Measurements from ENCODE around the gene PIGN. TPM values are rescaled to one million over a fixed set of nuclear protein-coding genes. Genes with fewer than 3 reads are reported as not detected.

PIGN gene
- total RNA-seq, 1 experiment from 2014 or later, result 29.5 TPM

DNA sequence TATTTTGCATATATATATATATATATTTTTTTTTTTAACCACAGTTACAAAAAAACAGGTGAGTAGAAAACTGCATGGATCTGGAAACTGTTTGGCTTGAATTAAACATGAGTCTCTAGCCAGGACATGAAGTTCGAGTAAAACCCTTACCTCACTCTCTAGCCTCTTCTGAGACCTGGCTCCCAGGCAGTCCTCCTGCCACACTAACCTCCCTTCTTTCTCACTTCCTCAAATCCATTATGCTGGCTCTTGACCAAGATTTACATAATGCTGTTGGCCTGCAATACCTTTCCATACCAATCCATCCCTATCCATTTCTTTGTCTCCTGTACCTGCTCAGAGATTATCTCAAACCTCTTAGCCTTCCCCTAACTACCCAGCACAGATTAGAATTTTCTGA is 34.0 kb downstream of the PIGN start:
- Mint-ChIP-seq H3K27ac (ENCODE audit: low read depth, unreplicated experiment) (no peak overlapping the region), H3K36me3 (ENCODE audit: insufficient read depth, unreplicated experiment) (peaks cover 21% of the 10 kb centered on the region), H3K27me3 (ENCODE audit: insufficient read depth, unreplicated experiment) (no peaks in the 10 kb centered on the region), H3K4me3 (ENCODE audit: unreplicated experiment) (no peak overlapping the region), H3K9me3 (ENCODE audit: unreplicated experiment) (no peaks in the 10 kb centered on the region), H3K4me1 (ENCODE audit: insufficient read depth, unreplicated experiment) (peaks cover 5% of the 10 kb centered on the region)
- BruUV-seq (replicated peaks), result no TSS peak
- intact Hi-C loops (cut with micrococcal nuclease), result no loop called here
- no peak for TF ChIP-seq CTCF (IDR thresholded peaks at IDR 0.05; ENCODE audit: unreplicated experiment)
- POLR2A ChIA-PET, result no interaction called here
- CTCF ChIA-PET, result interaction anchor here (0.9 kb wide), 1 partner anchor 25 kb away, joined by 3 read pairs; no protein-coding TSS in a partner anchor
- no peak for DNase-seq (ENCODE audit: unreplicated experiment)

DNA sequence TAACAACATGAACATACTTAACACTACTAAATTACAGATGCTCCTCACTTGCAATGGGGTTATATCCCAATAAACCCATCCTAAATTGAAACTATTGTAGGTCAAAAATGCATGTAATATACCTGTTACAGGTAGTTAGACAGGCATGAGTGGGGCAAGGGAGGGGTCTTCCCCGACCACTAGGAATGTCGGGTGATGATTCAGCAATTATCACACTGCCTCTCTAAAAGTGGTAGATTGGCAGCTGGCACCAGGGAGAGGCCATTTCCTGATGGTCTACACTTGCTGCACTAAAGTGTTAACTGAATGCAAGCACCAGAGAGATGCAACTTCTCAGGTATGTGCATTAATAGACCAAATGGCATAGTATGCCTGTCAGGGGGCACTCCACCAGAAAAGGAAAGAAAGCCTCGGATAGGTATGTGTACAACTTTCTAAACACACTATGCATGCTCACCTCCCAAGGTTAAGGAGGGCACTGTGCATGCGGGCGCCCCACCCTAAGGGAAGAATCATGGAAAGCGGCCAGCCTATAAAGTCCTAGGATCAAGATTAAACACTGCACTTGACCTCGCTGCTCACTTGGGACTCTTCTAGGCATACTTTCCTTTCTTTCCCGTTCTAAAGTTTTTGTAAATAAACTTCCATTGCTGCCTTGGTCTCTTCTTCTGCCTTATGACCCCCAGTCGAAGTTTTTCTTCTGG is 35.6 kb downstream of the PIGN start:
- Mint-ChIP-seq H3K4me1 (ENCODE audit: insufficient read depth, unreplicated experiment) (peaks cover 5% of the 10 kb centered on the region), H3K27ac (ENCODE audit: low read depth, unreplicated experiment) (no peak overlapping the region), H3K9me3 (ENCODE audit: unreplicated experiment) (no peaks in the 10 kb centered on the region), H3K4me3 (ENCODE audit: unreplicated experiment) (no peak overlapping the region), H3K27me3 (ENCODE audit: insufficient read depth, unreplicated experiment) (no peaks in the 10 kb centered on the region), H3K36me3 (ENCODE audit: insufficient read depth, unreplicated experiment) (peaks cover 19% of the 10 kb centered on the region)
- ChIA-PET POLR2A (no interaction called here), CTCF (no interaction called here)
- intact Hi-C loops (cut with micrococcal nuclease), result no loop called here
- no peak for DNase-seq (ENCODE audit: unreplicated experiment)
- TF ChIP-seq CTCF (IDR thresholded peaks at IDR 0.05; ENCODE audit: unreplicated experiment), result no peak
- no TSS peak for BruUV-seq (replicated peaks)

DNA sequence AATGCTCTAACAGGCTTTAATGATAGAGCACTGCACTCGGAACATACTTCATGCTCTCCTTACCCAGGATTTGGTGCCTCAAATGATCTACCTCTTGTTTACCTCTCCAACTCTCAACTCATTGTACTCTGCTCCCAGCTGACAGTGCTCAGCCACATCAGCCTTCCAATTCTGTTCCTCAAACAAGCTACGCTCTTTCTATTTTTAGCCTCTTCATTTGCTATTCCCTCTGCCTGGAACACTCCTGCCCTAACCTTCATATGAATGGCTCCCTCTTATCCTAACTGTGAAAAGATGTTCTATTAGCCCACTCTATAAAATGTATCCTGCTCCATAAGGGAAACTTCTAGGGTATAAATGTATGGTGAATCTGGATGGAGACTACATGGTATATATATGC is 42.5 kb downstream of the PIGN start:
- ChIA-PET POLR2A (no interaction called here), CTCF (interaction anchor here (0.8 to 1.8 kb wide), 2 partner anchors 12 to 13 kb away, joined by 3 to 13 read pairs; no protein-coding TSS in a partner anchor)
- H3K4me1 Mint-ChIP-seq (ENCODE audit: insufficient read depth, unreplicated experiment), result no peaks in the 10 kb centered on the region

DNA sequence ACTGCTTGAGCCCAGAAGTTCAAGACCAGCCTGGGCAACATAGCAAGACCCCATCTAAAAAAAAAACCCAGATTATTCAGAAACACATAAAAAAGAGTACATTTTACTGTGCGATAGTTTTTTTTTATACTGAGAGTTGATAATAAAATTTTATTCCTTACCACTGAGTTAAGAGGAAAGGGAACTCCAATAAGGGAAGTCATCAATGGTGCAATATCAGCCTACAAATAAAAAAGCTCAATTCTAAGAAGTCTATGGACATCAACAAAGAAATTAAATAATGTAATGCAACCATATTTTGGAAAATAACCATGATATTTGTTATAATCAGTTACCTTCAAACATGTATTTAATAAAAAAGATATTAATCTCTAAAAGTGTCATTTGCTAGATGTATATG is 46.6 kb downstream of the PIGN start:
- Mint-ChIP-seq H3K27me3 (ENCODE audit: insufficient read depth, unreplicated experiment) (no peaks in the 10 kb centered on the region), H3K9me3 (ENCODE audit: unreplicated experiment) (no peaks in the 10 kb centered on the region), H3K36me3 (ENCODE audit: insufficient read depth, unreplicated experiment) (peaks cover 7% of the 10 kb centered on the region), H3K4me1 (ENCODE audit: insufficient read depth, unreplicated experiment) (no peaks in the 10 kb centered on the region), H3K27ac (ENCODE audit: low read depth, unreplicated experiment) (no peak overlapping the region), H3K4me3 (ENCODE audit: unreplicated experiment) (no peak overlapping the region)
- intact Hi-C loops (cut with micrococcal nuclease), result no loop called here
- DNase-seq (ENCODE audit: unreplicated experiment), result no peak
- CTCF ChIA-PET, result interaction anchor here (0.9 to 1.0 kb wide), 2 partner anchors 239 to 638 kb away, joined by 3 to 4 read pairs; no protein-coding TSS in a partner anchor
- no peak for TF ChIP-seq CTCF (IDR thresholded peaks at IDR 0.05; ENCODE audit: unreplicated experiment)
- POLR2A ChIA-PET, result interaction anchor here (0.7 kb wide), 1 partner anchor 9 kb away, joined by 3 read pairs; no protein-coding TSS in a partner anchor
- BruUV-seq (replicated peaks), result no TSS peak

More for the DNA sequence above, 42.5 kb downstream of the PIGN start:
- H3K36me3 Mint-ChIP-seq (ENCODE audit: insufficient read depth, unreplicated experiment), result no peaks in the 10 kb centered on the region
- H3K27me3 Mint-ChIP-seq (ENCODE audit: insufficient read depth, unreplicated experiment), result no peaks in the 10 kb centered on the region
- no peaks in the 10 kb centered on the region for H3K9me3 Mint-ChIP-seq (ENCODE audit: unreplicated experiment)
- TF ChIP-seq CTCF (IDR thresholded peaks at IDR 0.05; ENCODE audit: unreplicated experiment), result no peak
- BruUV-seq (replicated peaks), result no TSS peak
- H3K27ac Mint-ChIP-seq (ENCODE audit: low read depth, unreplicated experiment), result no peak overlapping the region
- no peak overlapping the region for H3K4me3 Mint-ChIP-seq (ENCODE audit: unreplicated experiment)
- no peak for DNase-seq (ENCODE audit: unreplicated experiment)
- intact Hi-C loops (cut with micrococcal nuclease), result no loop called here

Measured in MCF 10A (cell line).